Limb (tissue), 2 donors: ENCODE results near the gene LRCH2.
A peak's percentile ranks its signal among the peaks of the same experiment; 100 is the strongest.
"Not testable (repeated sequence)": the region's sequence is repeated elsewhere in the genome, so short reads cannot be mapped to it uniquely, and the experiment has no call there.

ENCODE experiments used
- DNase-seq, 2 donors: peaks; one replicate each; pipeline ENCODE4 v3.0.0-alpha.2; 2016; ENCODE audit errors: extremely low spot score in 2 of 2

The LRCH2 gene

DNA sequence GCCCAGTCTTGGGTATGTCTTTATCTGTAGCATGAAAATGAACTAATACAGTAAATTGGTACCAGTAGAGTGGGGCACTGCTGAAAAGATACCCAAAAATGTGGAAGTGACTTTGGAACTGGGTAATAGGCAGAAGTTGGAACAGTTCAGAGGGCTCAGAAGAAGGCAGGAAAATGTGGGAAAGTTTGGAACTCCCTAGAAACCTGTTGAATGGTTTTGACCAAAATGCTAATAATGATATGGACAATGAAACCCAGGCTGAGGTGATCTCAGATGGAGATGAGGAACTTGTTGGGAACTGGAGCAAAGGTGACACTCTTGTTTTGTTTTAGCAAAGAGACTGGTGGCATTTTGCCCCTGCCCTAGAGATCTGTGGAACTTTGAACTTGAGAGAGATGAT, 24.3 kb downstream of the LRCH2 start:
- not testable (repeated sequence) for DNase-seq

DNA sequence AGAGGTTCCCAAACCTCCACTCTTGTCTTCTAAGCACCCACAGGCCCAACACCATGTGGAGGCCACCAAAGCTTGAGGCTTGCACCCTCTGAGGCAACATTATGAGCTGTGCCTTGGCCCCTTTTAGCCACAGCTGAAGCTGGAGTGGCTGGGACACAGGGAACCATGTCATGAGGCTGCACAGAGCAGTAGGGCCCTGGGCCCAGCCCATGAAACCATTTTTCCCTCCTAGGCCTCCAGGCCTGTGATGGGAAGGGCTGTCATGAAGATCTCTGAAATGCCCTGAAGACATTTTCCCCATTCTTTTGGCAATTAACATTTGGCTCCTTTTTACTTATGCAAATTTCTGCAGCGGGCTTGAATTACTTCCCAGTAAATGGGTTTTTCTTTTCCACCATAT, 29.9 kb downstream of the LRCH2 start:
- no peak for DNase-seq

DNA sequence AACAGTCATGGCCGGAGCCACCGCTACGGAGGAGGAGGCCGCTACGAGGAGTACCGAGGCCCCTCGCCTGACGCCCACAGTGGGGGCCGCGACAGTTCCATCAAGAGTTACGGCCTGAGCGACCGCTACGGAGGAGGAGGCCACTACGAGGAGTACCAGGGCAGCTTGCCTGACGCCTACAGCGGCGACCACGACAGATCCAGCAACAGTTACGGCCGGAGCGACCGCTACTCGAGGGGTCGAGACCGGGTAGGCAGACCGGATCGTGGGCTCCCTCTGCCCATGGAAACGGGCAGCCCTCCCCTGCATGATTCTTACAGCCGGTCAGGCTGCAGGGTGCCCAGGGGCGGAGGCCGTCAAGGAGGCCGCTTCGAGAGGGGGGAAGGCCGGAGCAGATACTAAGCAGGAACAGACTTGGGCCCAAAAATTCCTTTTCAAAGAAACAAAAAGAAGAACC, 41.6 kb downstream of the LRCH2 start:
- DNase-seq = no peak

DNA sequence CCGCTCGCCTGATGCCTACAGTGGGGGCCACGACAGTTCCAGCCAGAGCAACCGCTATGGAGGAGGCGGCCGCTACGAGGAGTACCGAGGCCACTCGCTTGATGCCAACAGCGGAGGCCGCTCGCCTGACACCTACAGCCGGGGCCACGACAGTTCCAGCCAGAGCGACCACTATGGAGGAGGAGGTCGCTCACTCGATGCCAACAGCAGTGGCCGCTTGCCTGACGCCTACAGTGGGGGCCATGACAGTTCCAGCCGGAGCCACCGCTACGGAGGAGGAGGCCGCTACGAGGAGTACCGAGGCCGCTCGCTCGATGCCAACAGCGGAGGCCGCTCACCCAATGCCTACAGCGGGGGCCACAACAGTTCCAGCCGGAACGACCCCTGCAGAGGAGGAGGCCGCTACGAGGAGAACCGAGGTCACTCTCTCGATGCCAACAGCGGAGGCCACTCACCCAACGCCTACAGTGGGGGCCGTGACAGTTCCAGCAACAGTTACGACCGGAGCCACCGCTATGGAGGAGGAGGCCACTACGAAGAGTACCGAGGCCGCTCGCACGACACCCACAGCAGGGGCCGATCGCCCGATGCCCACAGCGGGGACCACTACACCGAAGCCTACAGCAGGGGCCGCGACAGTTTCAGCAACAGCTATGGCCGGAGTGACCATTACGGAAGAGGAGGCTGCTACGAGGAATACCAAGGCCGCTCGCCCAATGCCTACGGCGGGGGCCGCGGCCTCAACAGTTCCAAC, 42.2 kb downstream of the LRCH2 start:
- DNase-seq = no peak

DNA sequence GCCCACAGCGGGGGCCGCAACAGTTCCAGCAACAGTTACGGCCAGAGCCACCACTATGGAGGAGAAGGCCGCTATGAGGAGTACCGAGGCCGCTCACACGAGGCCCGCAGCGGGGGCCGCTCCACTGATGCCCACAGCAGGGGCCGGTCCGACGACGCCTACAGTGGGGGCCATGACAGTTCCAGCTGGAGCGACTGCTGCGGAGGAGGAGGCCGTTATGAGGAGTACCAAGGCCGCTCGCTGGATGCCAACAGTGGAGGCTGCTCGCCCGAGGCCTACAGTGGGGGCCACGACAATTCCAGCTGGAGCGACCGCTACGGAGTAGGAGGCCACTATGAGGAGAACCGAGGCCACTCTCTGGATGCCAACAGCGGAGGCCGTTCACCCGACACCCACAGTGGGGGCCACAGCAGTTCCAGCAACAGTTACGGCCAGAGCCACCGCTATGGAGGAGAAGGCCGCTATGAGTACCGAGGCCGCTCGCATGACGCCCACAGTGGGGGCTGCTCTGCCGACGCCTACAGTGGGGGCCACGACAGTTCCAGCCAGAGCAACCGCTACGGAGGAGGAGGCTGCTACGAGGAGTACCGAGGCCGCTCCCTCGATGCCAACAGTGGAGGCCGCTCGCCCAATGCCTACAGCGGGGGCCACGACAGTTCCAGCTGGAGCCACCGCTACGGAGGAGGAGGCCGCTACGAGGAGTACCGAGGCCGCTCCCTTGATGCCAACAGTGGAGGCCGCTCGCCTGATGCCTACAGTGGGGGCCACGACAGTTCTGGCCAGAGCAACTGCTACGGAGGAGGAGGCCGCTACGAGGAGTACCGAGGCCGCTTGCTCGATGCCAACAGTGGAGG, 43.0 kb downstream of the LRCH2 start:
- DNase-seq = no peak

DNA sequence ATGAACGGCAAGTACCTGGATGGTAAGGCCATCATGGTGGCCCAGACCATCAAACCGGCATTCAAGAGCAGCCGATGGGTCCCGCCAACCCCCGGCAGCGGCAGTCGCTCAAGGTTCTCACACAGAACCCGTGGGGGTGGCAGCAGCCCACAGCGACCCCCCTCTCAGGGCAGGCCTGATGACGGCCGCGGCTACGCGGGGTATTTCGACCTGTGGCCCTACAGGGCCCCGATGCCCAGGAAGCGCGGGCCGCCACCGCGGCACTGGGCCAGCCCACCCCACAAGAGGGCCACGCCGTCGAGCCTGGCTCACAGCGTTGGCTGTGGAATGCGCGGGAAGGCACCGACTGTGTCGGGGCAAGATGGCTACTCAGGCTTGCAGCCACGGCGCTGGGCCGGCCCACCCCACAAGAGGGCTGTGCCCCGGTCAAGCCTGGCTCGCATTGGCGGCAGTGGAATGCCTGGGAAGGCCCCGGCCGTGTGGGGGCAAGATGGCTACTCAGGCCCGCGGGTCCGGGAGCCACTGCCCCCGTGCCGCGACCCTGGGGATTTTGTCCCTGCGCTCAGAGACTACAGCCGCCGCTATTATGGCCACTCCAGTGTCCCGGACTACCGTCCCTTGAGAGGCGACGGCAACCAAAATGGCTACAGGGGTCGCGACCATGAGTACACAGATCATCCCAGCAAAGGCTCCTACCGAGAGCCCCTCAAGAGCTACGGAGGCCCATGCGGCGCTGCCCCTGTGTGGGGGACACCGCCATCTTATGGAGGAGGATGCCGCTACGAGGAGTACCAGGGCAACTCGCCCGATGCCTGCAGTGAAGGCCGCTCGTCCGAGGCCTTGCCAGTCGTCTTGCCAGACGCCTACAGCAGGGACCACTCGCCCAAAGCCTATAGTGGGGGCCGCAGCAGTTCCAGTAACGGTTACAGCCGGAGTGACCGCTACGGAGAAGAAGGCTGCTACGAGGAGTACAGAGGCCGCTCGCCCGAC, 44.0 kb downstream of the LRCH2 start:
- DNase-seq = no peak

DNA sequence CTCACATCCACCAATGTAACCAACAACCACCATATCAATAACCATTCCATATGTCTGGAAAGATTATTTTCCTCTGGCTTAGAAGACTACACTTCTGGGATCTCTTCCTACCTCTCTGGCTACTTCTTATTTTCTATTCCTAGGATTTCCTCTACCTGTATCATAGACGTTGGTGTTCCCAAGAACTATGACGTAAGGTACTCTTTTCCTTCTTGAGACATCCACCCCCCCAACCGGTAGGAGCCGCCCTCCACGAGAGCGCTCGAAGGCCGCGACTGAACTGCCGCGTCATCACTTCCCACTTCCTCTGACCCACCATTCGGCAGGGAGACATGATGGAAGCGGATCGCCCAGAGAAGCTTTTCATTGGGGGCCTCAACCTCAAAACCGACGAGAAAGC, 44.8 kb downstream of the LRCH2 start, which contains the start of gene RBMXL3:
TSS of gene RBMXL3 (plus strand) at position 301 of the 400 bp plus-strand sequence. CDS start at position 333, 32 bp downstream.
- no peak for DNase-seq

DNA sequence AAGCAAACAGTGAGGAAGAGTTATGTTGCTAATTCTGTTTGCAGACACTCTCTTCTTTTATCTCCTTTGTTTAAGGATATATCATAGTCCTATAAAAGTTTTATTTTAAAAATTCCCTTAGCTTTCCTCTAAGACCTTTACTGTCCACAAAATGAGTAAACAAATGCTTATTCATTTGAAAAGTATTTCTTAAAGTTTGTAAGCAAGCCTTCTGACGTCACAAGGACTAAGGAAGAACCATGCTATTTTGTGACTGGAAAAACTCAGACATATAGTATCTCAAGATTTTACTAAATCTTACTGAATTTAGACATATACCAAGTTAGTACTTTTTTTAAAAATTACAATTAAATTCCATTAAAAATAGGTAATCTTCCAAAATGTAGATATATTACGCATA, 49.9 kb downstream of the LRCH2 start:
- DNase-seq = no peak

DNA sequence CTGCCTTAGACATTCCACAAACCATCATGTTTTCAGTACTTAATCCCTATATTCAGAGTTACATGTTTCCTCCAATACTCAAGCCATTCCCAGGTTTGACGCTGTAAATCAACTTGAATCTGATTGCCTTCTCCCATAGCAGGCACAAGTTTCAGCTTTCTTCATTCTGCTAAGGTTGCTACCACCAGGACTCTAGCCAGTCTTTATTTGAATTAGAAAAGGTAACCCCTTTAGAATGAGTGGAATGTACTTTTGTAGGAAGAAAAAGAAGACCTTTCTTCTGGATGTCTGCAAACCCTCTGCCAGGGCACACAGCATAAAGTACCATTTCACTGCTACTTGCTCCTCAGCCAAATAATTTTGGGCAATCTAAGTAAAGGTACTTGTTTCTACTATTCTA, 55.4 kb downstream of the LRCH2 start:
- no peak for DNase-seq

DNA sequence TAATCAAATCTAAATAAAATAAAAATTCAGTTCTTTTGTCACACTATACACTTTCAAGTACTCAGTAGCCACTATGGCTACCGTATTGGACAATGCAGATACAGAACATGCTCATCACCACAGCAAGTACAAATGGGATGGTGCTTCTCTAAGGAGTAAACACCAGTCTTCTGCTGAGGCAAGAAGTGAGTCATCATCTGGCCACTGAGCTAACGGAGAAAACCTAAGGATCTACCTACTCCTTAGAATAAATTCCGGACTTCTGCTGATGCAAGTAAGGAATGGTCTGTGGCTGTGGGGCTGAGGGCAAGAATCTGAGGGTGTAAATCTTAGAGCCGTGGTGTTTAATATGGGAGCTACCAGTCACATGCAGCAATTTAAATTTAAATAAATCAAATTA, 56.0 kb downstream of the LRCH2 start:
- DNase-seq = no peak

DNA sequence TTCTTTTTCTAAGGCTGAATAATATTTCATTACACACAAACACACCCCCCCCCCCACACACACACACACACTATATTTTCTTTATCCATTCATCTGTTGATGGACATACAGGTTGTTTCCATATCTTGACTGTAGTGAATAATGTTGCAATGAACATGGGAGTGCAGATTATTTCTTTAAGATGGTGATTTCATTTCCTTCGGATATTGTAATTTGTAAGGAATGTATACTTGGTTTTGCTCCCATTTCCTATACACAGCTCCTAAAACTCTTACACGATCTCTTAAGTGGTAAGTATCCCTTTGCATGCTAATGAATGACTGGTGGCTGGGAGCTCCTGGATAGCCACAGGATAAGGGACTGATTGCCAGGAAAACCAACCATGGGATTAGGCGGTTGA, 59.3 kb downstream of the LRCH2 start:
- DNase-seq = no peak

DNA sequence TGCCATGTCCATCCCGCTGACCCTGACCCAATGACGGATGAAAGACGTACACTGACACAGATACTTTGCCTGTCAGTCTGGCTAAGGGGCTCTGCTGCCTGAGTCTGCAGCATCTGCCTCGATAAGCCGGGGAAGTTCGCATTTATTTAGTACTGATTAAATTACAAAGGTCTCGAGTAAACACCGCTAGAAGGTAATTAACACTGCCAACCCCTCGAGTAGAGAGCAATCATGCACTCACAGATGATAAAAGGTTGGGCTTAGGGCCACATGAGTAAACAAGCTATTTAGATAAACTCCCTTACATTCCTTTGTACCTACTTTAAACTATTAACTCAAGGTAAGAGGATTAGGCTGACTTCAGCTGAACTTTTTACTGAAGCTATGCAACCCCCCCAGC, 60.7 kb downstream of the LRCH2 start:
- DNase-seq = no peak

DNA sequence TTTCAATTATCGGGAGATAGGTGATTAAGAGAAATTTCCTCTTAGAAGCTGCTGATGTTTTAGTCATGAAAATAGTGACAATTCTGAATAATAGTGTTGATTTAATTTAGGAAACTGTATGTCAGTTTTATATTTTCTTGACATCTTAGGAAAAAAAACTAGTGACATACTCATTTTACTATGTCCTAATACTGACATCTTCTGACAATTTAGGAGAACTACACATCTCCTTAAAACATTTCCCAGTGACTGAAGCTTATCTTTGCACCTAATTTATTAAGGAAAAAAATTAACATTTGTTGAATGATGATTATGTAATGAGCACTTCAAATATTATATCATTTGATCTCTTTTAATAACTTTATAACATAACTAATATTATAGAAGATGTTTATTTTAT, 86.7 kb downstream of the LRCH2 start:
- DNase-seq = peak in 1 of 2 donors; percentile 20

DNA sequence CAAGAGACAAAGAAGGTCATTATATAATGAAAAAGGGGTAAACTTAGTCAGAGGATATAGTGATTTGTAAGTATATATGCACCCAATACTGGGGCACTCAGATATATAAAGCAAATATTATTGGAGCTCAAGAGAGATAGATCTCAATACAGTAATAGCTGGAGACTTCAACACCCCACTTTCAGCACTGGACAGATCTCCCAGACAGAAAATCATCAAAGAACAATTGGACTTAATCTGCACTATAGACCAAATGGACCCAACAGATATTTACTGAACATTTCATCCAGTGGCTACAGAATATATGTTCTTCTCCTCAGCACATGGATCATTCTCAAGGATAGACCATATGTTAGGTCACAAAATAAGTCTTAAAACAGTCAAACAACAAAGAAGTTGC, 91.8 kb downstream of the LRCH2 start:
- DNase-seq = no peak

DNA sequence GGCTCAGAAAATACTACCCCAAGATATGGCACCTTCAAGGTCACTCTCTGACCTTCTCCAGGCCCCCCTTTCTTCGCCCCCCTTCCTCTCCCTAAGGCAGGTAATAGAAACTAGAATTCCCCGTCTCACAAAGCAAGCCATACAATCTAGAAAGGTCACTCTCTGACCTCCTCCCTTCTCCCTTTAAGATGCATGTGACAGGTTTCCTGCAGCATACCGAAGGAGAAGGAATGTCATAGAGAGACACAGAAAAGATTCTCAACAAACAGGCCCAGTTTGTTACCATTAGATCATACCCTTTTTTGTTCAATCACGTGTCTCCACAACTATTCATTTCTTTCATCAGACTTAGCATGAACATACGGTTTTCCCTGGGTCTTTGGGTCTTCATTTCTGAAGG, 95.9 kb downstream of the LRCH2 start:
- no peak for DNase-seq

DNA sequence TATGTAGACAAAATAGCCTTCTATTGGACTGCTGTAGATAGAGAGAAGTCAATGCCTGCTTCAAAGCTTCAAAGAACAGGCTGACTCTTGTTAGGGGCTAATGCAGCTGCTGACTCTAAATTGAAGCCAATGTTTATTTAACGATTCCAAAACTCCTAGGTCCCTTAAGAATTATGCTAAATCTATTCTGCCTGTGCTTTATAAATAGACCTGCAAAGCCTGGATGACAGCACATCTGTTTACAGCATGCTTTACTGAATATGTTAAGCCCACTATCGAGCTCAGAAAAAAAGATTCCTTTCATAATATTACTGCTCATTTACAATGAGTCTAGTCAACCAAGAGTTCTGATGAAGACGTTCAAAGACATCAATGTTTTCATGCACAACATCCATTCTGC, 99.5 kb downstream of the LRCH2 start:
- peak in 1 of 2 donors; percentile 3 for DNase-seq

DNA sequence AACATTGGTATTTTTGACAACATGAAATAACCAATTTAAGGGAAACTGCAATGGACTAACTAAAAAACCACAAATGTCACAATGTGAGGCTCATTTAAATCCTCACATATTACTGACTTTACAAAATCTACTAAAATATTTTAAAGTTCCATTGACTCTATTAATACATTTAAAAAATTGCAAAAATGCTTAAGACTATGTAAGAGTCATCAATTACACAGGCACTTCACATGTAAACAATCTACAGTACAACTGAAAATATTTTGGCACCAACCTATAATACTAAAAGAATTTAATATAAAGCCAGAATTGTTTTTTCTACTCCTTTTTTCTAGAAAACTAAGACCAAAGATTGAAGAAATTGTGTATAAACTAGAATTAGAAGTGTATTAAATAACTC, 121.5 kb downstream of the LRCH2 start:
- DNase-seq = no peak

DNA sequence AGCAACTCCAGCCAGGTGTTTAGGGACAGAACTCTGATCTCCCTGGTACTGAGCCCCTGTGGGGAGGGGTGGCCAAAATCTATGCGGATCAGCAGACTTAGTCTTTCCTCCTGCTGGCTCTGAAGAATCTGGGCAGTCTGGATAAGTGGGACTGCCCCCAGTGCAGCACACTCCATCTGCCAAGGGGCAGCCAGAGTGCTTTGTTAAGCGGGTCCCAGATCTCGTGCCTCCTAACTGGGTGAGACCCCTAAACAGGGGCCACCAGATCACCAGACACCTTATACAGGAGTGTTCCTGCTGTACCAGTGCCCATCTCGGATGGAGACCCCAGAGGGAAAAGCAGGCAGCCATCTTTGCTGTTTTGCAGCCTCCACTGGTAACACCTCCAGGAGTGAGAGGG, 135.0 kb downstream of the LRCH2 start:
- DNase-seq = no peak

DNA sequence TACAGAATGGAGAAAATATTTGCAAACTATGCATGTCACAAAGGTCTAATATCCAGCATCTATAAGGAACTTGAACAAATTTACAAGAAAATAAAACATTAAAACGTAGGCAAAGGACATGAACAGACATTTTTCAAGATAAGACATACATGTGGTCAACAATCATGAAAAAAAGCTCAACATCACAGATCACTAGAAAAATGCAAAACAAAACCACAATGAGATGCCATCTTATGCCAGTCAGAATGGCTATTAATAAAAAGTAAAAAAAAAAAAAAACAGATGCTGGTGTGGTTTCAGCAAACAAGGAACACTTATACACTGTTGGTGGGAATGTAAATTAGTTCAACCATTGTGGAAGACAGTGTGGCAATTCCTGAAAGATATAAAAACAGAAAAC, 140.7 kb downstream of the LRCH2 start:
- no peak for DNase-seq

DNA sequence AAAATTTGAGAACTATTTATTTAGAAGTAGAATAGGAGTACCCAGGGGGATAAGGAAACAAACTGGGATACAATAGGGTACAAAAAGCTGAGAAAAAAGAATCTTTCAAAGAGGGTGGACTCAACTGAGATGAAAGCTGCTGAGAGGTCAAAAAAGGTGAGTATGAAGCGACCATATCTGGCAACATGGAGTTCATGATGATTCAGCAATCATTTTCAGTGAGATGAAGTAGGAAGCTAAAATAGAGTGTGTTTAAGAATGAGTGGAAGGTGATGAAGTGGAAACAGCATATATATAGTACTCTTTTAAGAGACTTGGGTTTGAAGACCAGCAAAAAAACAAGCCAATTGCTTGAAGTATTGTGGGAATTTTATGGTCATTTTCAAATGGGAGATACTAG, 144.5 kb downstream of the LRCH2 start:
- no peak for DNase-seq

DNA sequence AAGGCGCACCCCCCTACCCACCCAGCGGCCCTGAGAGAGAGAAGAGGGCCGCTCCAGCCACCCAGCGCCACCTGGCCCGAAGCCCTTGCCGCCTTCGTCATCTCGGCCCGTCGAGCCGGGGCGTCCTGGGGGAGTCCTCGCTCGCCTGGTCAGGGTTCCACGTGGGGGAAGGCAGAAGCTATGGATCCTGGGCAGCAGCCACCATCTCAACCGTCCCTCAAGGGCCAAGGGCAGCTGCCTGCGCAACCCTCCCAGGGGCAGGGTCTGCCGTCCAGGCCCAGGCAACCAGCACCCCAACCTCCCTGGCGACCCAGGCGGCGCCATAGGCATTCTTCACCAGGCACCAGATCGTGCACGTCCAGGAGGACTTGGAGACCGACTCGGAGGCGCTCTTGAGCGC, 165.0 kb downstream of the LRCH2 start:
- DNase-seq = no peak
